ENCODE data around the gene OTULIN. TPM values are rescaled to one million over a fixed set of nuclear protein-coding genes. Genes with fewer than 3 reads are reported as not detected.
A peak's percentile ranks its signal among the peaks of the same experiment; 100 is the strongest.

Gene OTULIN
- total and polyA plus RNA-seq, 2 of the 4 experiments (the other 2 are of a cell fraction): 6.9 to 19.5 TPM

GRCh38 chr5:14628346-14628745 lies 36.2 kb upstream of the OTULIN start:
- BruUV-seq (replicated peaks): no TSS peak
- Histone ChIP-seq H4K91ac (ENCODE audit: insufficient read depth, low read depth, low read length) (no peak overlapping the region), H2BK5ac (ENCODE audit: low read depth, low read length, poor library complexity, severe bottlenecking) (no peak overlapping the region), H3K9me3 (ENCODE audit: control insufficient read depth, insufficient read depth, low read length) (no peaks in the 10 kb centered on the region), H3K27me3 (ENCODE audit: control insufficient read depth, insufficient read depth, low read length) (peaks cover 4% of the 10 kb centered on the region), H3K23ac (ENCODE audit: low read depth, low read length) (no peak overlapping the region), H3K9me1 (ENCODE audit: insufficient read depth, low read length) (no peaks in the 10 kb centered on the region), H2AK9ac (replicated peaks; ENCODE audit: low read depth, low read length, poor library complexity) (no peak overlapping the region), H2BK20ac (ENCODE audit: low read depth, low read length) (no peak overlapping the region), H3K36me3 (ENCODE audit: control insufficient read depth, insufficient read depth, low read length) (no peaks in the 10 kb centered on the region), H3K56ac (ENCODE audit: extremely low read depth, insufficient read depth, low read length) (no peak overlapping the region), H4K8ac (ENCODE audit: low read depth in 2 of 2, low read length in 2 of 2) (no peak overlapping the region), H4K20me1 (ENCODE audit: insufficient read depth, low read length) (no peaks in the 10 kb centered on the region), H3K18ac (ENCODE audit: low read depth, low read length) (no peak overlapping the region), H2BK120ac (ENCODE audit: low read depth, low read length) (no peak overlapping the region), H3K27ac (ENCODE audit: insufficient read depth, low read length) (no peak overlapping the region), H3K9ac (ENCODE audit: low read depth, low read length) (no peak overlapping the region), H3K4me2 (ENCODE audit: low read depth, low read length) (no peak overlapping the region), H2AFZ (replicated peaks; ENCODE audit: low read length, poor library complexity) (no peak overlapping the region), H3K79me1 (ENCODE audit: low read depth in 1 of 2, low read length in 2 of 2) (no peaks in the 10 kb centered on the region), H3K4ac (ENCODE audit: low read depth, low read length) (no peak overlapping the region), H2AK5ac (ENCODE audit: low read depth, low read length) (no peak overlapping the region), H3K14ac (replicated peaks; ENCODE audit: low read depth, low read length) (no peak overlapping the region), H2BK15ac (ENCODE audit: low read depth, low read length) (no peak overlapping the region), H3K4me3 (ENCODE audit: insufficient read depth, low read depth, low read length) (no peak overlapping the region), H4K5ac (ENCODE audit: low read depth, low read length) (no peak overlapping the region), H3K4me1 (ENCODE audit: control insufficient read depth, insufficient read depth, low read length) (no peaks in the 10 kb centered on the region)
- POLR2A ChIA-PET (ENCODE audit: unreplicated experiment): no interaction called here
- CTCF ChIA-PET: no interaction called here
- no peak for TF ChIP-seq RFX5 (IDR thresholded peaks at IDR 0.05; ENCODE audit: low read depth, low read length)
- no peak for TF ChIP-seq POLR2A (IDR thresholded peaks at IDR 0.05; ENCODE audit: low read depth, low read length)
- no peak for TF ChIP-seq RCOR1 (IDR thresholded peaks at IDR 0.05; ENCODE audit: insufficient replicate concordance, low read length)
- no peak for TF ChIP-seq BHLHE40 (IDR thresholded peaks at IDR 0.05; ENCODE audit: low read depth, low read length)
- TF ChIP-seq RAD21 (IDR thresholded peaks at IDR 0.05; ENCODE audit: low read length): no peak
- TF ChIP-seq CHD1 (IDR thresholded peaks at IDR 0.05; ENCODE audit: low read depth, low read length): no peak
- no peak for TF ChIP-seq FOS (IDR thresholded peaks at IDR 0.05; ENCODE audit: low read depth, low read length)
- TF ChIP-seq NFE2L2 (IDR thresholded peaks at IDR 0.05; ENCODE audit: low read depth, low read length): no peak
- no peak for TF ChIP-seq SMC3 (IDR thresholded peaks at IDR 0.05; ENCODE audit: low read depth, low read length)
- no CpG with 5 or more reads among the region's 3 CpGs for WGBS, 2 experiments (ENCODE audit: extremely low coverage in 2 of 2, insufficient read length in 1 of 2)
- ATAC-seq (ENCODE audit: low read depth) (peak; percentile 82), DNase-seq (peak; percentile 64)
- intact Hi-C loops (cut with micrococcal nuclease) (no loop called here), in situ Hi-C loops (cut with MboI; ENCODE audit: low sequenced_read_pairs) (no loop called here), dilution Hi-C loops (cut with HindIII; ENCODE audit: low sequenced_read_pairs, unreplicated experiment) (no loop called here)

Data from IMR-90 (cell line).